Measurements from ENCODE around the gene CCL25.

DNA sequence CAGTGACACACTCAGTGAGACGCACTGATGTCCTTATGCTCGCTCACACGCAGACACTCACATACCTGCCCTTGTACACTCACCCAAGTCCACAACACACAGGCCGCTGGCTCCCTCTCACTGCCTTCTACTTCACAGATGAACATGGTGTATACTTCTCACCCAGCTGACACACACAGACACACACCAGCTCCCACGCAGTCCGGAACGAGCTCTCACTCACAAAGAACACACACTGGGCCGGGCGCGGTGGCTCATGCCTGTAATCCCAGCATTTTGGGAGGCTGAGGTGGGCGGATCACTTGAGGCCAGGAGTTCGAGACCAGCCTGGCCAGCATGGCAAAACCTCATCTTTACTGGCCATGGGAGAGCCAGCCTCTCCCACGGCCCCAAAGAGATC lies 31.6 kb downstream of the CCL25 start:
- TF ChIP-seq, protein P1, sequence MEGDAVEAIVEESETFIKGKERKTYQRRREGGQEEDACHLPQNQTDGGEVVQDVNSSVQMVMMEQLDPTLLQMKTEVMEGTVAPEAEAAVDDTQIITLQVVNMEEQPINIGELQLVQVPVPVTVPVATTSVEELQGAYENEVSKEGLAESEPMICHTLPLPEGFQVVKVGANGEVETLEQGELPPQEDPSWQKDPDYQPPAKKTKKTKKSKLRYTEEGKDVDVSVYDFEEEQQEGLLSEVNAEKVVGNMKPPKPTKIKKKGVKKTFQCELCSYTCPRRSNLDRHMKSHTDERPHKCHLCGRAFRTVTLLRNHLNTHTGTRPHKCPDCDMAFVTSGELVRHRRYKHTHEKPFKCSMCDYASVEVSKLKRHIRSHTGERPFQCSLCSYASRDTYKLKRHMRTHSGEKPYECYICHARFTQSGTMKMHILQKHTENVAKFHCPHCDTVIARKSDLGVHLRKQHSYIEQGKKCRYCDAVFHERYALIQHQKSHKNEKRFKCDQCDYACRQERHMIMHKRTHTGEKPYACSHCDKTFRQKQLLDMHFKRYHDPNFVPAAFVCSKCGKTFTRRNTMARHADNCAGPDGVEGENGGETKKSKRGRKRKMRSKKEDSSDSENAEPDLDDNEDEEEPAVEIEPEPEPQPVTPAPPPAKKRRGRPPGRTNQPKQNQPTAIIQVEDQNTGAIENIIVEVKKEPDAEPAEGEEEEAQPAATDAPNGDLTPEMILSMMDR (IDR thresholded peaks at IDR 0.05) = no peak
- TF ChIP-seq POLR2A (IDR thresholded peaks at IDR 0.05; ENCODE audit: low read depth) = no peak
- no peak for TF ChIP-seq POLR2AphosphoS5 (IDR thresholded peaks at IDR 0.05)
- TF ChIP-seq EP300 (IDR thresholded peaks at IDR 0.05) = no peak
